Muscle layer of colon (tissue), 2 donors: ENCODE results near the gene SCD5.

Experiments
- H3K27ac ChIP-seq: one replicate; pipeline ENCODE4 v1.7.0; 2013; ENCODE audit warnings: low read depth, mild to moderate bottlenecking, low read length, moderate library complexity
- H3K27me3 ChIP-seq, 2 donors: one replicate each; pipeline ENCODE4 v1.7.0; 2013; ENCODE audit warnings: low read length in 2 of 2, mild to moderate bottlenecking in 2 of 2; ENCODE audit not compliant: insufficient read depth in 2 of 2, control insufficient read depth in 1 of 2
- H3K36me3 ChIP-seq: one replicate; pipeline ENCODE4 v1.7.0; 2013; ENCODE audit warnings: mild to moderate bottlenecking, low read length; ENCODE audit not compliant: insufficient read depth
- H3K4me1 ChIP-seq: one replicate; pipeline ENCODE4 v1.7.0; 2013; ENCODE audit warnings: mild to moderate bottlenecking, low read length; ENCODE audit not compliant: insufficient read depth
- H3K4me3 ChIP-seq, 2 donors: one replicate each; pipeline ENCODE4 v1.7.0; 2013; ENCODE audit warnings: low read length in 2 of 2, low read depth in 1 of 2, mild to moderate bottlenecking in 1 of 2, moderate library complexity in 1 of 2
- H3K9ac ChIP-seq: one replicate; pipeline ENCODE4 v1.7.0; 2013; ENCODE audit warnings: low read length
- H3K9me3 ChIP-seq: one replicate; pipeline ENCODE4 v1.7.0; 2013; ENCODE audit warnings: mild to moderate bottlenecking, low read length
- donor health status: abdominal sarcoma.
- donor health status: Adenocarcinoma of cecum.

SCD5 gene

DNA sequence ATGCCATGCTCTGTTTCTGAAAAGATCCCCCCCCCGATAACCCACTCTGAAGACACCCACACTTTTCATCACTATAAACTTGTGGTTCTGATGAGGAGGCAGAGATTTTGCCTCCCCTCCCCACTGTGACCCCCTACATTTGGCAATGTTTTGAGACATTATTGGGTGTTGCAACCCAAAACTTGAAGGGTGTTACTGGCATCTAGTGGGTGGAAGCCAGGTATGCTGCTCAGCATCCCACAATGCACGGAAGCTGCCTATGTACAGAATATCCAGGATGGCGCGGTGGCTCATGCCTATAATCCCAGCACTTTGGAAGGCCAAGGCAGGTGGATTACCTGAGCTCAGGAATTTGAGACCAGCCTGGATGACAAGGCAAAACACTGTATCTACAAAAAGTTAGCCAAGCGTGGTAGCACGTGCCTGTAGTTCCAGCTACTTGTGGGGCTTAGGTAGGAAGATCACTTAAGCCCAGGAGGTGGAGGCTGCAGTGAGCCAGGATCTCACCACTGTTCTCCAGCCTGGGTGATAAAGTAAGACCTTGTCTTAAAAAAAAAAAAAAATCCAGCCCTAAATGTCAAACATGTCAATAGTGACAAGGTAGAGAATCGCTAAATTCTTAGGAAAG, 87.3 kb downstream of the SCD5 start:
- H3K27me3 ChIP-seq: no peaks in the 10 kb centered on the region
- peaks cover 6% of the 10 kb centered on the region for H3K4me1 ChIP-seq
- H3K9me3 ChIP-seq: no peaks in the 10 kb centered on the region
- H3K36me3 ChIP-seq: no peaks in the 10 kb centered on the region
- no peak overlapping the region for H3K27ac ChIP-seq
- no peak overlapping the region for H3K4me3 ChIP-seq
- H3K9ac ChIP-seq: no peak overlapping the region

DNA sequence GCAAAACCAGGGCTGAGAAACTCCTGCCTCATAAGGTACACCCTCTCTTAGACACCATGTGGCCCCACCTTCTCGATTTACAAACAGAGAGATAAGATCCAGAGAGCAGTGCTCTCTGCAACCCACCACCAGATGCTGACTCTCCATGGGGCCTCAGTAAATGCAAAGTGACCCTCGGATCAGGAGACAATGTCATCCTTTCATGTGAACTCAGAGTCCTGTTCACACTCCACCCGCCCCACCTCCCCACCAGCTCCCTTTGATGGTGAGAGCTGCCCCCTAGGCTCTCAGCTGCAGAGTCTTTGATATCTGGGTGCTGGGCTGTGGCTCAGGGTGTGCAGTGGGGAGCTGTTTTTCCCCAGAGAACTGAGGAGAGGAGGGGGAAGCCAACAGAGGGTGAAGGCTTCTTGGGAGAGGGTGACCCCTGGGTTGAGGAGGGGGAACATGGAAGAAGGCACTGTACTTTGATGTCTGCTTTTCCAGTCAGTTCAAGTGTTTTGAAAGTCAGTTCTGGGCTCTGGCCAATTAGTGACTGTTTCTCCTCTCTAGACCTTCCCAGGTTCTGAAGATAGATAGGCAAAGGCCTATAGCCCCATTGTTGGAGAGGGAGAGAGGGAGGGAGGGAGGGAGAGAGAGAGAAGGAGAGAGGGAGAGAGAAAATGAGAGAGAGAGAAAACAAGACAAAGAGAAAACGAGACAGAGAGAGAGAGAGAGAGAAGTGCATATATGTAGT, 88.2 kb downstream of the SCD5 start:
- Histone ChIP-seq H3K27me3 (no peaks in the 10 kb centered on the region), H3K4me1 (peaks cover 9% of the 10 kb centered on the region), H3K9me3 (no peaks in the 10 kb centered on the region), H3K27ac (no peak overlapping the region), H3K9ac (no peak overlapping the region), H3K36me3 (no peaks in the 10 kb centered on the region), H3K4me3 (no peak overlapping the region)

DNA sequence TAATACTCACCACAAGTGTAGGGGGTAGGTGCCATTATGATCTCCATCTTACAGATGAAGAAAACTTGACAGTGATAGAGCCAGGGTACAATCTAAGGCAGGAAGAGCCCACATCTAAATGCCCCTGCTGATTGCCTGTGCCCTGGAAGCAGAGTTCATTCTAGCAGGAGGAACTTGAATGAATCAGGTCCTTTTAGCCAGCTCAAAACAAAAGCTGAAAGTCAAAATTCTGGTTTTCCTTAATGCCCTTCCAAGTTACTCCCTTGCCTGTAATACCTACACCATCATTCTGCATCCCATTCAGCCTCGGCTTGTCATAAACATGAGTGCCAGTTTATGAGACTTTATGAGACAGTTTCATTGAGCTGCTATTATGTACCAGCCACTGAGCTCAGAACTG, 89.6 kb downstream of the SCD5 start:
- no peak overlapping the region for H3K9ac ChIP-seq
- H3K4me3 ChIP-seq: no peak overlapping the region
- peaks cover 9% of the 10 kb centered on the region for H3K4me1 ChIP-seq
- no peak overlapping the region for H3K27ac ChIP-seq
- no peaks in the 10 kb centered on the region for H3K9me3 ChIP-seq
- H3K36me3 ChIP-seq: no peaks in the 10 kb centered on the region
- no peaks in the 10 kb centered on the region for H3K27me3 ChIP-seq

DNA sequence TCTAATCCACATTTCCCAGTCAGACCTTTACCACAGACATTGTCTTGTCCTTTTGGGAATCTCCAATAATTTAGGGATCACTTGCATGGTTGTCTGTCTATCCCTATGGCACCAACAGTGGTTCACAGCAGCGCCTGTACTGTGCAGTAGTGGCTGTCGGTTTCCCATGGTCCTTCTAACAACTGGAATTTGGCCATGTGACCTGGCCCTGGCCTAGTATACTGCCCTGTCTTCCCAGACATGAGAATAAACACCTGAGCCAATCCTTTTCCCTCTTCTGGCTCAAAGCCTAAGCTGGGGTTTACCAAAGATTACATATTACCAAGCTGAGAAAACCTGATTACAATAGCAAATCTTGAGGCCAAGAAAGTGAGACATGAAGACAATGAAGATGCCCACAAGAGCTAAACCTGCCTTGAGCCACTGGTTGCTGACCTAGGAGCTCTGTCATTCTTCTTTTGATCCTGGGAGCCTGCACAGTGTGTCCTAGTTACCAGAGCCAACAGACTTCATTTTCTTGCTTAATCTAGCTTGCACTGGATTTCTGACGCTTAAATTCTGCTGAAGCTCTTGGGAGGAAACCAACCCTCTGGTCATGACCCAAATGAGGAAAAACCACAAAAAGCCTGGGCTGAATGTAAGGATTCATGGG, 92.1 kb downstream of the SCD5 start:
- peaks cover 9% of the 10 kb centered on the region for H3K4me1 ChIP-seq
- no peak overlapping the region for H3K4me3 ChIP-seq
- H3K27ac ChIP-seq: no peak overlapping the region
- H3K27me3 ChIP-seq: no peaks in the 10 kb centered on the region
- no peak overlapping the region for H3K9ac ChIP-seq
- no peaks in the 10 kb centered on the region for H3K36me3 ChIP-seq
- H3K9me3 ChIP-seq: no peaks in the 10 kb centered on the region

DNA sequence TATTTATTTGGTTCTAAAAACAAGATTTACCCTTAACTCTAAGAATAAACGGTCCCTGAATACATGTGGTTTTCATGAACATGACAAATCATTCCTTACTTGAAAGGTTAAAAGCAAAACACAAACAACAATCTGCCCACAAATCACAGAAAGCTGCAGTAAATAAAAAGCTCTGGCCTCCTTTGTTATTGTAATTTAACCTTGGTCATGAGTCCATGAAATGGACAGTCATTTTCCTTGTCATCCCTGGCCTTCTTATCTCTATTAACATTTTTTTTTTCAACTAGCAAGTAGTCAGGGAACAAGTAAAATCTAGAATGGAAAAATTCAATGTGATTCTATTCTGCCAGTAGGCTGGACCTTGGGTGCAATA, 92.7 kb downstream of the SCD5 start:
- Histone ChIP-seq H3K4me3 (no peak overlapping the region), H3K36me3 (no peaks in the 10 kb centered on the region), H3K9me3 (no peaks in the 10 kb centered on the region), H3K9ac (no peak overlapping the region), H3K27ac (no peak overlapping the region), H3K4me1 (peaks cover 9% of the 10 kb centered on the region), H3K27me3 (no peaks in the 10 kb centered on the region)

DNA sequence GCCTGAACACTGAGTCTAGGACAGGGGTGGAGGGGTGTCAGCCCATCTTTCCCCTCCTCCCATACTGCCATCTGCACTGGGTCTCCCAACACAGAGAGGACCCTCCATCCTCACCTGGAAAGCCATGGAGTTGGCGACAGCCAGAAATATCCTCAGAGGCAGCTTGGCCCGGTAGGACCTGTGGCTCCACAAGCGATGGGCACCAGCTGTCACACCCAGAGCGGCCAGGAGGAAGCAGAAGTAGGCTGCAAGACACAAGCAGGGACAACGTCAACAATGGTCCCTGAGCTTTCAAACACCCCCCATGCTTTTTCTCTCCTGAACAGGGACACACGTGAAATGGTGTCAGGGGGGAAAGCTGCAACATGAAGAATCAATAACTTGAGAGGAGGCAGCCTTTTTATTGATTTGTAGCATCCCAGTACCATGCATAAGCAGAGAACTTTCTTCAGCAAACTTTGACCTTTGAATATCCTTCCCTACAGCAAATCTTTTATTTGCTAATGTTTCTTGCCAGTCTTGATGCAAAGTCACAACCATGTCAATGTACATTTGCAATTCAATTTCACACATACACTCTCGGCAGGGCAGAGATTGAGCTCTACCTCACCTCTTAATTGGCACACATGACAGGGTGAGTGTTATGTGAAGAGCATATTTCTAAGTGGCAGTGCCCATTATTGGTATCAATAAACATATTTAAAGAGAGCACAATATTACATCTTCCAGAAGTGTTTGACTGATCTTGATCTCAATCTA, 93.2 kb downstream of the SCD5 start:
- no peaks in the 10 kb centered on the region for H3K9me3 ChIP-seq
- H3K9ac ChIP-seq: no peak overlapping the region
- no peaks in the 10 kb centered on the region for H3K27me3 ChIP-seq
- H3K4me3 ChIP-seq: no peak overlapping the region
- peaks cover 9% of the 10 kb centered on the region for H3K4me1 ChIP-seq
- H3K27ac ChIP-seq: no peak overlapping the region
- no peaks in the 10 kb centered on the region for H3K36me3 ChIP-seq

DNA sequence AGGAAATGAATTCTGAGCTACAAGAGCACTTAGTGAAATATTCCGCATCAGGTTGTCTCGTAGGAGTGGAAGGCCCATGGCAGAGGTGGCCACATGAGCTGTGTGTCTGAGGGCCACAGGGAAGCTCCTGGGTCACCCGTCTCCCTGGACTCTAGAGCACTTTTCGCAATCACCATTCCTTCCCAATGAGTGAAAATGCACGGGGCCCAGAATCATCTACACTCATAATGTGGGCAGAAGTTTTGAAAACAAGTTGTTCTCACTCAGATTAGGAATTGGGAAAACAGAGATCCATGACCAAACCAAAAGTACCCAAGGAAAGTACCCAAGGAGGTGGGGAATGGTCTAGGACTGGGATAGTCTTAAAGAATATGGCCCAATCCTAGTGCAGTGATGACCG, 94.4 kb downstream of the SCD5 start:
- Histone ChIP-seq H3K4me3 (no peak overlapping the region), H3K9ac (no peak overlapping the region), H3K27me3 (no peaks in the 10 kb centered on the region), H3K36me3 (no peaks in the 10 kb centered on the region), H3K9me3 (no peaks in the 10 kb centered on the region), H3K27ac (no peak overlapping the region), H3K4me1 (peaks cover 9% of the 10 kb centered on the region)

DNA sequence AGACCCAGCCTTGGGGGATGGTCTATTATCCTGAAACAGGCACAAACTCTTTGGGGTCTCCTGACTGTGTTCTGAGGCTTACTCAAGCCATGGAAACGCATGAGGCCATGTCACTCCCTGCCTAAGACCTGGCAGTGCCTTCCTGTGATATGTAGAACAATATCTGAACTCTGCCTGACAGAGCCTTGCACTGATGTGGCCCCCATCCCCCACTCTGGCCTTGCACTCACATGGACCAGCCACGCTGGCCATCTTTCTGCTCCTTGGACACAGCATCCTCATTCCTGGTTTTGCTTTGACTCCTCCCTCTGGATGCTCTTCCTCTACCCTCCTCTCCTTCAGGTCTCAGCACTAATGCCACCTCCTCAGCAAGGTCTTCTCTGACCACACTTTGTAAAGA, 100.2 kb downstream of the SCD5 start:
- Histone ChIP-seq H3K4me1 (no peaks in the 10 kb centered on the region), H3K4me3 (no peak overlapping the region), H3K9me3 (no peaks in the 10 kb centered on the region), H3K27ac (no peak overlapping the region), H3K36me3 (peaks cover 5% of the 10 kb centered on the region), H3K27me3 (no peaks in the 10 kb centered on the region), H3K9ac (no peak overlapping the region)

DNA sequence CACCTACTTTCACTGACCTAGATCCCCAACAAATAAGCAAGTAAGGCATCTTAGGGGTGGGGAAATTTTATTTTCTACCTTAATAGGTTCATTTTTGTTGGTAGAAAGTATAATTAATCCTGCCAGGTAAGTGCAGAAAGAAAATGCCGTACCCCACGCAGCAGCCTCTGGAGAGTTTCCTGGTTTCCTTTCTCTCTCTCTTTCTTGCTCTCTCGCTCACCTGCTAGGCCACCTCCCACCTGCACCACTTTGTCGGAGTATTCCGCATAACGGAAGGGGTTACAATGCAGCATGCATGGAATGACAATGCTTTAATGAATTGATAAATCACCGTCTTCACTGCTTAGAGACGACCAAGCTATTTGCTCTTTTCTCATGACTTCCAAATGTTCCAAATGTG, 101.0 kb downstream of the SCD5 start:
- Histone ChIP-seq H3K4me1 (no peaks in the 10 kb centered on the region), H3K27ac (no peak overlapping the region), H3K9ac (no peak overlapping the region), H3K9me3 (no peaks in the 10 kb centered on the region), H3K27me3 (no peaks in the 10 kb centered on the region), H3K36me3 (peaks cover 5% of the 10 kb centered on the region), H3K4me3 (no peak overlapping the region)

DNA sequence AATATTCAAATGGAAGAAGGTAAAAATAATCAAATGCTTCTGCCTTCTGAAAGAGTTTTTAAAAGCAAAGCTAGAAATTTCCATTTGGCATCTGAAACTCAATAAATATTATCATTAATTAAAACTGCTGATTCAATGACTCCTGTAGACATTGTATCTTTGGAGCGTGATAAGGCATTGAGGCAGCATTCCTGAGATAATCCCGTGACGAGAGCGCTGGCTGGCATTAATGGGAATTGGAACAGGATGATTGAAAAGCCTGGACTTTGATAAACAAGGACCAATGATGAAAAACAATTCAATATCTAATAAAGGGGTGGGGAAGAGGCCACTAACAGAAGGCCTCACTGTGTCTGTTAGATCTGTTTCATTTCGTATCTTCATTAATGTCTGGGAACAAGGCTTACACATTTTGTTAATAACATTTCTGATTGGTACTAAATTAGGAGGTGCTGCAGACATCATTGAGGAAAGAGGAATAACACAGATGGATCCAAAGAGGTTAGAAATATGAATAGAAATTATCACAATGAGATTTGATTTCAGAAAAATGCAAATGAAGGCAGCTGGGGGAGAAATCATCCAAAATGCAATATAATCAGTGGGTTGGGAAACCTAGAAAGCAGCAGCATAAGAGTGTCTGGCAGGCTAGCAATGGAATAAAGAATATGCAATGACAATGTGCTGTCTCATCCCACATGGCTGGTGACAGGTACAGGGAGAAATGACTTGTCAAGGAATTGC, 102.3 kb downstream of the SCD5 start:
- no peak overlapping the region for H3K9ac ChIP-seq
- H3K27ac ChIP-seq: no peak overlapping the region
- H3K4me1 ChIP-seq: no peaks in the 10 kb centered on the region
- H3K4me3 ChIP-seq: no peak overlapping the region
- H3K9me3 ChIP-seq: no peaks in the 10 kb centered on the region
- H3K36me3 ChIP-seq: peaks cover 5% of the 10 kb centered on the region
- H3K27me3 ChIP-seq: no peaks in the 10 kb centered on the region

DNA sequence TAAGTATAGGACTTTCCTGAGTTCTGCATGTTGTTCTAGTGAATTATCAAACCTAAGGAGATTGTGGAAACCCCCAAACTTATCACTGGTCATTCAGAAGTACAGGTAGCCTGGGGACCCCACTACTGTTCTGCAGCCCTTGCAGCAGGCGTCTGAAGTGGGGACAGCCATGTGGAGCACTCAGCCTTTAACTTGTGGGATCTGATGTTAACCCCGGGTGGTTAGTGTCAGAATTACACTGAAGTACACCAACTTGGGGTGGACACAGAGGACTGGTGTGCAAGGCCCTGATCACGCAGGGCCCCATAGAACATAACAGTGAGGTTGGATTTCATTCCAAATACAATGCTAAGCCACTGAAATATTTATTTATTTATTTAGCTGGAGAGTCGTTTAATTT, 103.7 kb downstream of the SCD5 start:
- Histone ChIP-seq H3K36me3 (peaks cover 5% of the 10 kb centered on the region), H3K27ac (no peak overlapping the region), H3K4me3 (no peak overlapping the region)

More for the DNA sequence above, 103.7 kb downstream of the SCD5 start:
- no peaks in the 10 kb centered on the region for H3K9me3 ChIP-seq
- no peaks in the 10 kb centered on the region for H3K27me3 ChIP-seq
- H3K4me1 ChIP-seq: no peaks in the 10 kb centered on the region
- no peak overlapping the region for H3K9ac ChIP-seq
